ENCODE data around the gene PAX7. TPM values are rescaled to one million over a fixed set of nuclear protein-coding genes. Genes with fewer than 3 reads are reported as not detected.
A peak's percentile ranks its signal among the peaks of the same experiment; 100 is the strongest.

Gene PAX7
- polyA plus RNA-seq, 2 of the 4 experiments (the other 2 are of a cell fraction): 0.23 to 0.48 TPM

GRCh38 chr1:18681423-18681835 is 50.8 kb downstream of the PAX7 start:
- DNase-seq (ENCODE audit: low read depth in 1 of 2, low spot score in 1 of 2): peak; percentile 66 to 73
- Histone ChIP-seq H3K27ac (peak overlapping the region; percentile 57 to 75; a peak in 4 of 6 replicates), H3K9me3 (no peaks in the 10 kb centered on the region), H3K4me1 (peaks cover 8% of the 10 kb centered on the region), H3K4me2 (no peak overlapping the region), H3K4me3 (no peak overlapping the region)
- TF ChIP-seq RARB (CRISPR knock-in tag; IDR thresholded peaks at IDR 0.05) (no peak), ZSCAN20 (CRISPR knock-in tag; IDR thresholded peaks at IDR 0.05) (no peak), KDM5A (IDR thresholded peaks at IDR 0.05) (no peak), POLR2AphosphoS2 (conservative IDR thresholded peaks at IDR 0.05; ENCODE audit: low read length) (no peak), ATOH8 (CRISPR knock-in tag; IDR thresholded peaks at IDR 0.05; ENCODE audit: low read depth) (no peak), HOXB13 (CRISPR knock-in tag; IDR thresholded peaks at IDR 0.05; ENCODE audit: low read depth) (no peak), CHD4 (IDR thresholded peaks at IDR 0.05; ENCODE audit: borderline replicate concordance) (no peak), CTCF (IDR thresholded peaks at IDR 0.05) (peak; percentile 72), RAD21 (conservative IDR thresholded peaks at IDR 0.05 in 1 of 2, IDR thresholded peaks at IDR 0.05 in 1 of 2) (peak; percentile 82 to 86), SMC3 (IDR thresholded peaks at IDR 0.05) (peak; percentile 85)
- WGBS (ENCODE audit: missing lambda C conversion rate): 16% methylated on average over 4 of the region's 4 CpGs
- ChIA-PET CTCF (interaction anchor here (0.7 to 8.6 kb wide), 30 partner anchors 8 to 194 kb away, joined by 3 to 112 read pairs (median 4); no protein-coding TSS in a partner anchor), POLR2A (no interaction called here)
- peak; percentile 85 to 92; a peak in 5 of 6 replicates for ATAC-seq
- FAIRE-seq: no peak

- no peak overlapping the region for H3K4me3 ChIP-seq
- 58% methylated on average over 2 of the region's 3 CpGs for WGBS (ENCODE audit: missing lambda C conversion rate)
- DNase-seq (ENCODE audit: low read depth in 1 of 2, low spot score in 1 of 2) (no peak), FAIRE-seq (no peak), ATAC-seq (no peak)
- H3K4me1 ChIP-seq: no peaks in the 10 kb centered on the region
- TF ChIP-seq POLR2A (IDR thresholded peaks at IDR 0.05; ENCODE audit: low read length) (no peak), NFE2L2 (conservative IDR thresholded peaks at IDR 0.05; ENCODE audit: low read length) (no peak), BCL3 (IDR thresholded peaks at IDR 0.05) (no peak), KDM1A (IDR thresholded peaks at IDR 0.05; ENCODE audit: low read depth) (no peak), HMGXB4 (CRISPR knock-in tag; IDR thresholded peaks at IDR 0.05; ENCODE audit: borderline replicate concordance) (no peak), TFCP2L1 (CRISPR knock-in tag; IDR thresholded peaks at IDR 0.05) (no peak), HEYL (CRISPR knock-in tag; IDR thresholded peaks at IDR 0.05) (no peak), CBX2 (IDR thresholded peaks at IDR 0.05; ENCODE audit: borderline replicate concordance, low read depth) (no peak), ELK1 (IDR thresholded peaks at IDR 0.05; ENCODE audit: low read depth, low read length) (no peak), CTCF (IDR thresholded peaks at IDR 0.05) (no peak), CHD4 (IDR thresholded peaks at IDR 0.05; ENCODE audit: borderline replicate concordance) (no peak)
- no peak overlapping the region for H3K4me2 ChIP-seq
- no peaks in the 10 kb centered on the region for H3K9me3 ChIP-seq
- ChIA-PET CTCF (interaction anchor here (0.6 to 8.6 kb wide), 14 partner anchors 8 to 240 kb away, joined by 3 to 112 read pairs (median 6); no protein-coding TSS in a partner anchor), POLR2A (no interaction called here)
- no peak overlapping the region for H3K27ac ChIP-seq
These were observed 51.7 kb downstream of the PAX7 start for GRCh38 chr1:18682375-18682774.
